Measurements from ENCODE around the gene GPR108.

GPR108 gene

GRCh38 chr19:6696239-6696820 is 41.0 kb downstream of the GPR108 start:
- TF ChIP-seq TAF1 (IDR thresholded peaks at IDR 0.05; ENCODE audit: low read depth) (no peak), CEBPB (IDR thresholded peaks at IDR 0.05) (no peak), MAX (IDR thresholded peaks at IDR 0.05) (no peak), EGR1 (IDR thresholded peaks at IDR 0.05) (no peak)

- TF ChIP-seq REST (IDR thresholded peaks at IDR 0.05; ENCODE audit: low read depth) (no peak), YY1 (IDR thresholded peaks at IDR 0.05; ENCODE audit: low read depth) (no peak), FOXM1 (IDR thresholded peaks at IDR 0.05; ENCODE audit: borderline replicate concordance, low read depth) (no peak), TEAD4 (IDR thresholded peaks at IDR 0.05) (no peak)
Observed at GRCh38 chr19:6694147-6694815, 43.1 kb downstream of the GPR108 start.

- TF ChIP-seq YY1 (IDR thresholded peaks at IDR 0.05; ENCODE audit: low read depth) (no peak), CEBPB (IDR thresholded peaks at IDR 0.05) (no peak), TCF12 (IDR thresholded peaks at IDR 0.05; ENCODE audit: low read depth) (no peak), EP300 (IDR thresholded peaks at IDR 0.05; ENCODE audit: borderline replicate concordance) (no peak), MAX (IDR thresholded peaks at IDR 0.05) (no peak), TEAD4 (IDR thresholded peaks at IDR 0.05) (no peak), USF1 (IDR thresholded peaks at IDR 0.05) (no peak), TAF1 (IDR thresholded peaks at IDR 0.05; ENCODE audit: low read depth) (no peak), CREB1 (IDR thresholded peaks at IDR 0.05; ENCODE audit: low read depth) (no peak), REST (IDR thresholded peaks at IDR 0.05; ENCODE audit: low read depth) (no peak), FOXM1 (IDR thresholded peaks at IDR 0.05; ENCODE audit: borderline replicate concordance, low read depth) (no peak), RAD21 (IDR thresholded peaks at IDR 0.05; ENCODE audit: low read depth) (no peak), EGR1 (IDR thresholded peaks at IDR 0.05) (no peak), ZBTB7A (IDR thresholded peaks at IDR 0.05; ENCODE audit: low read depth) (no peak), NFIC (IDR thresholded peaks at IDR 0.05) (no peak)
Observed at GRCh38 chr19:6693681-6694080, 43.7 kb downstream of the GPR108 start.

GRCh38 chr19:6693056-6693471 is 44.3 kb downstream of the GPR108 start:
- TF ChIP-seq EP300 (IDR thresholded peaks at IDR 0.05; ENCODE audit: borderline replicate concordance) (no peak), YY1 (IDR thresholded peaks at IDR 0.05; ENCODE audit: low read depth) (no peak), REST (IDR thresholded peaks at IDR 0.05; ENCODE audit: low read depth) (no peak), ZBTB7A (IDR thresholded peaks at IDR 0.05; ENCODE audit: low read depth) (no peak), TCF12 (IDR thresholded peaks at IDR 0.05; ENCODE audit: low read depth) (no peak), NFIC (IDR thresholded peaks at IDR 0.05) (no peak), TAF1 (IDR thresholded peaks at IDR 0.05; ENCODE audit: low read depth) (no peak), TEAD4 (IDR thresholded peaks at IDR 0.05) (no peak), CEBPB (IDR thresholded peaks at IDR 0.05) (no peak), RAD21 (IDR thresholded peaks at IDR 0.05; ENCODE audit: low read depth) (no peak)

GRCh38 chr19:6692027-6692426 is 45.4 kb downstream of the GPR108 start:
- TF ChIP-seq NFIC (IDR thresholded peaks at IDR 0.05) (no peak), USF1 (IDR thresholded peaks at IDR 0.05) (no peak), RAD21 (IDR thresholded peaks at IDR 0.05; ENCODE audit: low read depth) (no peak), YY1 (IDR thresholded peaks at IDR 0.05; ENCODE audit: low read depth) (no peak)
